Measurements from ENCODE around the gene TMED7.

The TMED7 gene

GRCh38 chr5:115594128-115595047 is 31.4 kb downstream of the TMED7 start:
- no peak for DNase-seq (ENCODE audit: extremely low spot score)
- CTCF ChIA-PET = interaction anchor here (1.4 kb wide), 1 partner anchor 285 kb away, joined by 3 read pairs; no protein-coding TSS in a partner anchor
- TF ChIP-seq CTCF (IDR thresholded peaks at IDR 0.05; ENCODE audit: control extremely low read depth, extremely low read depth, low read depth, missing control alignments) = no peak
- POLR2A ChIA-PET = no interaction called here

DNA sequence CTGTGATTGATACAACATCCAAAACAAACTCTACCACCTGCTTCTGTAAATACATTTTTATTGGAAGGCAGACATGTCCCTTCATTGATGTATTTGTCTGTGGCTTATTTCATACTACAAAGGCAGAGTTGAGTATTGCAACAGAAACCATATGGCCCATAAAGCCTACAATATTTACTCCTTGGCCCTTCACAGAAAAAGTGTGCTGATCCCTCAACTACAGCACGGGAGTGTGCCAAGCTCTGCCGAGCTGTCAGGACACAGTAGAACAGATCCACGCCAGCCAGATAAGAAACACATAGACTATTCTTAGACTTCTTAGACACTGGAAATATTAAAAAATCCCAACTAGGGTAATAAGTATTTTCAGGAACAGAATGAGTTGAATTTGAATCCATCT is 36.8 kb downstream of the TMED7 start:
- POLR2A ChIA-PET = no interaction called here

DNA sequence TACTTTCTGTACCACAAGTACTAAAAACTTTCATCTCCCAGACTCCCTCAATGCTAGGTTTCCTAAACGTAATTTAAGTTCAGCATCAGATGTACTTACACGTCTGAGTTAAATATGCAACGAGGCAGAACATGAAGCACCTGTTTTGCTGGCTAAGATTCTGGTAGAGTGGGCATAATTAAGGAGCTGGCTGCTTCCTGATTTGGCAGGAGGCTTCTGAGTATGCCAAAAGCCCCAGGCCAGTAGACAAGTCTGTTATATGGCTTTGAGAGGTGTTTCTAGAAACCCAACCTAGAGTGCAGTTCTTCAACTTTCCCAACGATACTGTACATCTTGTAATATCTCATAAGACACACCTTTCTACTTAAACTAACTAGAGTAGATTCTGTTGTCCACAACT is 37.2 kb downstream of the TMED7 start:
- ChIA-PET CTCF (interaction anchor here (1.0 to 3.3 kb wide), 9 partner anchors 8 to 491 kb away, joined by 3 to 39 read pairs (median 3); partner anchors contain the start of gene FEM1C), POLR2A (no interaction called here)
- TF ChIP-seq CTCF (IDR thresholded peaks at IDR 0.05; ENCODE audit: control extremely low read depth, extremely low read depth, low read depth, missing control alignments) = no peak
- DNase-seq (ENCODE audit: extremely low spot score) = no peak

More for the DNA sequence above, 36.8 kb downstream of the TMED7 start:
- CTCF ChIA-PET = interaction anchor here (1.0 to 3.3 kb wide), 6 partner anchors 11 to 280 kb away, joined by 3 to 39 read pairs (median 5); no protein-coding TSS in a partner anchor
- no peak for DNase-seq (ENCODE audit: extremely low spot score)
- TF ChIP-seq CTCF (IDR thresholded peaks at IDR 0.05; ENCODE audit: control extremely low read depth, extremely low read depth, low read depth, missing control alignments) = no peak

GRCh38 chr5:115586525-115587146 is 39.2 kb downstream of the TMED7 start:
- peak; percentile 45 for TF ChIP-seq CTCF (IDR thresholded peaks at IDR 0.05; ENCODE audit: control extremely low read depth, extremely low read depth, low read depth, missing control alignments)
- ChIA-PET POLR2A (interaction anchor here (0.7 kb wide), 1 partner anchor 229 kb away, joined by 4 read pairs; no protein-coding TSS in a partner anchor), CTCF (interaction anchor here (0.9 to 3.3 kb wide), 8 partner anchors 9 to 278 kb away, joined by 3 to 39 read pairs (median 5); partner anchors contain the start of gene TICAM2)
- no peak for DNase-seq (ENCODE audit: extremely low spot score)

DNA sequence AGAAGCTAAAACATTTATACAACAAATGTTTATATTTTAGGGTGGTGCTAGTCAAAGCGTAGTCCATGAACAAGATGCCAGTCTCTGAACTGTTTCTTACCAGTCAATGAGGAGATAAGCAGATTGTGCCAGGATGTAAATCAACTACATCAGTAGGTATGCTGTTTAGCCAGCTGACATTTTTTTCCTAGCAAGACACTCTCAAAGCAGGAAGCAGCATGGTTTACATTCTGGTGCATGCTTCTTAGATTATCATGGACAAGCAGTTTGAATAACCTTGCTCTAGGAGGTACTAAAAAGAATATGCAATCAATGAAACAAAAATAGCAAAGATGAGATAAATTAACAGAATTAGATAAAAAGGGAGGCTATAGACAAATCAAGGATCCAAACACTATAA is 40.6 kb downstream of the TMED7 start:
- ChIA-PET CTCF (interaction anchor here (1.0 to 2.7 kb wide), 2 partner anchors 11 to 276 kb away, joined by 4 to 17 read pairs; no protein-coding TSS in a partner anchor), POLR2A (no interaction called here)
- DNase-seq (ENCODE audit: extremely low spot score) = no peak
- TF ChIP-seq CTCF (IDR thresholded peaks at IDR 0.05; ENCODE audit: control extremely low read depth, extremely low read depth, low read depth, missing control alignments) = no peak

DNA sequence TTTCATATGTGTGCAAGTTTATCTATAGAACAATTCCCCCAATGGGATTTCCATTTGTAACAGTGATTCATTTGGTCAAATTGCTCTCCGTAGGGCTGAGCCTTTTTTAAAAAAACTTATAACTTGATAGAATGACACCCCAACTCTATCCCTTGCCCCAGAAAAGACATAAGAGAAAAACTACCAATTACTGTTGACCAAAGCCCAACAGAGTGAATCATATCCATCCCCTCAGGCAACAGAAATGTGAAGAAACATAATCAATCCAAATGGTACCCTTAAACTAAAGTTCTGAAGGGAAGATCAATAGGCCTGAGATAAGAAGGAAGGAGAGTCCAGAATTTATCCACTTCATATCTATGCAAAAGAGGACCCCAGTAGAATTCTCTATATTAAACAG is 41.3 kb downstream of the TMED7 start:
- TF ChIP-seq CTCF (IDR thresholded peaks at IDR 0.05; ENCODE audit: control extremely low read depth, extremely low read depth, low read depth, missing control alignments) = no peak
- ChIA-PET CTCF (interaction anchor here (0.9 to 2.7 kb wide), 3 partner anchors 10 to 275 kb away, joined by 3 to 17 read pairs (median 4); no protein-coding TSS in a partner anchor), POLR2A (no interaction called here)
- DNase-seq (ENCODE audit: extremely low spot score) = no peak
